ENCODE measurements around the gene ENTR1.
A peak's percentile ranks its signal among the peaks of the same experiment; 100 is the strongest.

The ENTR1 gene

DNA sequence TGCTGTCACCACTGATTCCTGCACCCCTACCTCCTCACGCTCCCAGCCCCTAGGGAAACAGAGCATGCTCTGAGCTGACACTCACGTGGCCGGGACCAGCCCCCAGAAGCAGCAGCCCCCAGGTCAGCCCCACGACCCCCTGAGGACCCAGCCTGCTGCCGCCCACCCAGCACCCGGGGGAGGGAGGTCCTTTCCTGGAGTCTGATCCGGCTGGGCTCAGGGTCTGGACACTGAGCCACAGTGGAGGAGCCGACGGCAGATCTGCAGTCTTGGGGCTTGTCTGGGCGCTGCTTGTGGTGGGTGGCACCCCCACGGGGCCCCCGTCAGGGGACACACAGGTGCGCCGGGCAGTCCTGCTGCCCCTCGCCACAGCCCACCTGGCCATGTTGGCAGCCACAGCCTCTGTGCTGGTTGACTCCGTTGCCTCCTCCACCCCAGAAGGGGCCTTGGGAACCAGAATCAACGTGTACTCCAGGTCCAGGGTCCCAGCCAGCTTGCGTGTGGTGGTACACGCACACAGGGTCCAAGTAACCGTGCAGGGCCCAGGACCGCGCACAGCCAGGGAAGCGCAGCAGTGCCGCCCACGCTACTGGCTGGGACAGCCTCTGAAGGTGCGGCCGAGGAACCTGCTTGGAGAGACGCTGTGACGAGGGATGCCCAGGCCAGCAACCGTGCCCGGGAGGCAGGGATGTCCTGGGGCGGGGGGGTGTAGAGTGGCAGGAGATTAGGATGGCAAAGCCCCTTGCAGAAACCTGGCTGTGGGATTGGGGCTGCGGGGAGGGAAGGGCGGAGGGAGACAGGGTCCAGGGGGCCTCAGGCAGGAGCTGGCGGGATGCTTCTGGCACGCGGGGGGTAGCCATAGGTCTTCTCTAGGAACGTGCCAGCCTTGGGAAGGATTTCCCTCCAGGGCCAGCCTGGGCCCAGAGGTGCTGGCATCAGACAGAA lies 50.4 kb downstream of the ENTR1 start:
- no peak overlapping the region for H3K4me3 ChIP-seq (ENCODE audit: low read length)
- no peak for DNase-seq (ENCODE audit: low read depth)
- TF ChIP-seq, protein P1, sequence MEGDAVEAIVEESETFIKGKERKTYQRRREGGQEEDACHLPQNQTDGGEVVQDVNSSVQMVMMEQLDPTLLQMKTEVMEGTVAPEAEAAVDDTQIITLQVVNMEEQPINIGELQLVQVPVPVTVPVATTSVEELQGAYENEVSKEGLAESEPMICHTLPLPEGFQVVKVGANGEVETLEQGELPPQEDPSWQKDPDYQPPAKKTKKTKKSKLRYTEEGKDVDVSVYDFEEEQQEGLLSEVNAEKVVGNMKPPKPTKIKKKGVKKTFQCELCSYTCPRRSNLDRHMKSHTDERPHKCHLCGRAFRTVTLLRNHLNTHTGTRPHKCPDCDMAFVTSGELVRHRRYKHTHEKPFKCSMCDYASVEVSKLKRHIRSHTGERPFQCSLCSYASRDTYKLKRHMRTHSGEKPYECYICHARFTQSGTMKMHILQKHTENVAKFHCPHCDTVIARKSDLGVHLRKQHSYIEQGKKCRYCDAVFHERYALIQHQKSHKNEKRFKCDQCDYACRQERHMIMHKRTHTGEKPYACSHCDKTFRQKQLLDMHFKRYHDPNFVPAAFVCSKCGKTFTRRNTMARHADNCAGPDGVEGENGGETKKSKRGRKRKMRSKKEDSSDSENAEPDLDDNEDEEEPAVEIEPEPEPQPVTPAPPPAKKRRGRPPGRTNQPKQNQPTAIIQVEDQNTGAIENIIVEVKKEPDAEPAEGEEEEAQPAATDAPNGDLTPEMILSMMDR (conservative IDR thresholded peaks at IDR 0.05; ENCODE audit: low read length), result no peak

- no peak overlapping the region for H3K4me3 ChIP-seq (ENCODE audit: low read length)
- TF ChIP-seq, protein P1 (conservative IDR thresholded peaks at IDR 0.05; ENCODE audit: low read length), result no peak
- no peak for DNase-seq (ENCODE audit: low read depth)
Observed at GRCh38 chr9:136358888-136359287, 51.5 kb downstream of the ENTR1 start.

GRCh38 chr9:136358016-136358415 lies 52.4 kb downstream of the ENTR1 start:
- TF ChIP-seq, protein P1 (conservative IDR thresholded peaks at IDR 0.05; ENCODE audit: low read length), result no peak
- no peak overlapping the region for H3K4me3 ChIP-seq (ENCODE audit: low read length)
- DNase-seq (ENCODE audit: low read depth), result no peak

GRCh38 chr9:136357202-136357725 lies 53.1 kb downstream of the ENTR1 start:
- no peak for DNase-seq (ENCODE audit: low read depth)
- H3K4me3 ChIP-seq (ENCODE audit: low read length), result no peak overlapping the region
- TF ChIP-seq, protein P1 (conservative IDR thresholded peaks at IDR 0.05; ENCODE audit: low read length), result no peak

DNA sequence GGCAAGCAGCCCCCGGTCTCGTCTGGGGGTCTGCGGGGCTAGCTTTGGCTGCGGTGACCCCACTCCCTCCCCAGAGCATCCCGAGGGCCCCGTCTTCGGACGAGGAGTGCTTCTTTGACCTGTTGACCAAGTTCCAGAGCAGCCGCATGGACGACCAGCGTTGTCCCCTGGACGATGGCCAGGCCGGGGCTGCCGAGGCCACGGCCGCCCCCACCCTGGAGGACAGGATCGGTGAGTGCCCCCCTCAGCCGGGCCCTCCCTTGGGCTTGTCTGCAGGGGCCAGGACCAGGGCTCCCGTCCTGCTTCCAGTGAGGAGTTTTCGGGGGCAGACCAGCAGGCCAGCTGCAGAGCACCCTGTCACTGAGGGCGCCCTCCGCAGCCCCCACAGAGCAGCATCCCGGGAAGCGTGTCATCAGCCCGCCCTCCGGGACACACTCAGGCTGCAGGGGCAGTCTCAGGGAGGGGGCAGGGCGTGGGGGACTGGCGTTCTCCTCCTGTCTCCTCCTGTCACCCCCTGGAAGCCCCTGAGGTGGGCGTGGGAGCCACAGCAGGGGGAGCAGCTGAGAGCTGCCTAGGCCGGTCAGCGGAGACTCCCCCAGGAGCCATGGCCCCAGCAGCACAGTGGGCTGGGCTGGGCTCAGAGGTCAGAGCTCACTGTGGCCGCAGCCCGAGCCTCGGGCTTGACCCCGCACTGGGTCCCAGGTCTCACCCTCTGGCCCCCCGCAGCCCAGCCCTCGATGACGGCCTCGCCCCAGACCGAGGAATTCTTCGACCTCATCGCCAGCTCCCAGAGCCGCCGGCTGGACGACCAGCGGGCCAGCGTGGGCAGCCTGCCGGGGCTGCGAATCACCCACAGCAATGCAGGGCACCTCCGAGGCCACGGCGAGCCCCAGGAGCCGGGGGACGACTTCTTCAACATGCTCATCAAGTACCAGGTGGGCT lies 54.5 kb downstream of the ENTR1 start:
- TF ChIP-seq, protein P1 (conservative IDR thresholded peaks at IDR 0.05; ENCODE audit: low read length), result no peak
- no peak overlapping the region for H3K4me3 ChIP-seq (ENCODE audit: low read length)
- DNase-seq (ENCODE audit: low read depth), result no peak

- H3K4me3 ChIP-seq (ENCODE audit: low read length), result no peak overlapping the region
- DNase-seq (ENCODE audit: low read depth), result peak; percentile 49
- TF ChIP-seq, protein P1 (conservative IDR thresholded peaks at IDR 0.05; ENCODE audit: low read length), result no peak
Observed at GRCh38 chr9:136354592-136355085, 55.8 kb downstream of the ENTR1 start.

All from AG10803 (cell line).